Measurements from ENCODE around the gene PRDX1.
"Not testable (repeated sequence)": the region's sequence is repeated elsewhere in the genome, so short reads cannot be mapped to it uniquely, and the experiment has no call there.

The PRDX1 gene

GRCh38 chr1:45503462-45504360 is 18.0 kb downstream of the PRDX1 start:
- no peak for DNase-seq (ENCODE audit: low read depth in 2 of 2)

GRCh38 chr1:45501505-45501859 is 20.2 kb downstream of the PRDX1 start:
- DNase-seq (ENCODE audit: low read depth in 2 of 2) = no peak

GRCh38 chr1:45499415-45499769 is 22.3 kb downstream of the PRDX1 start:
- no peak for DNase-seq (ENCODE audit: low read depth in 2 of 2)

GRCh38 chr1:45498279-45498678 is 23.4 kb downstream of the PRDX1 start:
- DNase-seq (ENCODE audit: low read depth in 2 of 2) = no peak

- peak in 1 of 2 donors; percentile 23 for DNase-seq (ENCODE audit: low read depth in 2 of 2)
Measured at GRCh38 chr1:45493116-45493697, 28.5 kb downstream of the PRDX1 start.

- no peak for DNase-seq (ENCODE audit: low read depth in 2 of 2)
Measured at GRCh38 chr1:45492691-45493090, 29.0 kb downstream of the PRDX1 start.

GRCh38 chr1:45491487-45492260 is 30.0 kb downstream of the PRDX1 start:
- DNase-seq (ENCODE audit: low read depth in 2 of 2) = no peak

GRCh38 chr1:45490626-45491486 is 30.8 kb downstream of the PRDX1 start, which contains the start of gene TESK2:
Gene TESK2 (minus strand): TSS chr1:45491163. CDS start chr1:45457785, 33,378 bp downstream.
- peak; percentile 92 to 97 for DNase-seq (ENCODE audit: low read depth in 2 of 2)

- no peak for DNase-seq (ENCODE audit: low read depth in 2 of 2)
Measured at GRCh38 chr1:45490121-45490625, 31.5 kb downstream of the PRDX1 start.

- DNase-seq (ENCODE audit: low read depth in 2 of 2) = peak in 1 of 2 donors; percentile 20
Measured at GRCh38 chr1:45489379-45489778, 32.3 kb downstream of the PRDX1 start.

GRCh38 chr1:45488666-45489377 is 32.9 kb downstream of the PRDX1 start:
- DNase-seq (ENCODE audit: low read depth in 2 of 2) = no peak

- DNase-seq (ENCODE audit: low read depth in 2 of 2) = no peak
Measured at GRCh38 chr1:45485949-45486348, 35.7 kb downstream of the PRDX1 start.

- no peak for DNase-seq (ENCODE audit: low read depth in 2 of 2)
Measured at GRCh38 chr1:45479039-45479748, 42.5 kb downstream of the PRDX1 start.

- no peak for DNase-seq (ENCODE audit: low read depth in 2 of 2)
Measured at GRCh38 chr1:45478121-45478814, 43.4 kb downstream of the PRDX1 start.

- no peak for DNase-seq (ENCODE audit: low read depth in 2 of 2)
Measured at GRCh38 chr1:45477646-45478045, 44.0 kb downstream of the PRDX1 start.

GRCh38 chr1:45474194-45474593 is 47.5 kb downstream of the PRDX1 start:
- not testable (repeated sequence) for DNase-seq (ENCODE audit: low read depth in 2 of 2)

GRCh38 chr1:45473302-45473701 is 48.4 kb downstream of the PRDX1 start:
- no peak for DNase-seq (ENCODE audit: low read depth in 2 of 2)

- no peak for DNase-seq (ENCODE audit: low read depth in 2 of 2)
Measured at GRCh38 chr1:45470306-45470798, 51.3 kb downstream of the PRDX1 start.

- DNase-seq (ENCODE audit: low read depth in 2 of 2) = not testable (repeated sequence)
Measured at GRCh38 chr1:45467353-45467752, 54.3 kb downstream of the PRDX1 start.

Measured in stimulated activated CD8-positive, alpha-beta memory T cell treated with anti-CD3 and anti-CD28 coated beads, Interleukin-7, amount 100 ng/mL, for 4 hours (primary cell).